ENCODE measurements around the gene VDAC1. TPM values are rescaled to one million over a fixed set of nuclear protein-coding genes. Genes with fewer than 3 reads are reported as not detected.
"Not testable (repeated sequence)": the region's sequence is repeated elsewhere in the genome, so short reads cannot be mapped to it uniquely, and the experiment has no call there.

Gene VDAC1
- total RNA-seq, 1 experiment from 2014 or later = 419 TPM

DNA sequence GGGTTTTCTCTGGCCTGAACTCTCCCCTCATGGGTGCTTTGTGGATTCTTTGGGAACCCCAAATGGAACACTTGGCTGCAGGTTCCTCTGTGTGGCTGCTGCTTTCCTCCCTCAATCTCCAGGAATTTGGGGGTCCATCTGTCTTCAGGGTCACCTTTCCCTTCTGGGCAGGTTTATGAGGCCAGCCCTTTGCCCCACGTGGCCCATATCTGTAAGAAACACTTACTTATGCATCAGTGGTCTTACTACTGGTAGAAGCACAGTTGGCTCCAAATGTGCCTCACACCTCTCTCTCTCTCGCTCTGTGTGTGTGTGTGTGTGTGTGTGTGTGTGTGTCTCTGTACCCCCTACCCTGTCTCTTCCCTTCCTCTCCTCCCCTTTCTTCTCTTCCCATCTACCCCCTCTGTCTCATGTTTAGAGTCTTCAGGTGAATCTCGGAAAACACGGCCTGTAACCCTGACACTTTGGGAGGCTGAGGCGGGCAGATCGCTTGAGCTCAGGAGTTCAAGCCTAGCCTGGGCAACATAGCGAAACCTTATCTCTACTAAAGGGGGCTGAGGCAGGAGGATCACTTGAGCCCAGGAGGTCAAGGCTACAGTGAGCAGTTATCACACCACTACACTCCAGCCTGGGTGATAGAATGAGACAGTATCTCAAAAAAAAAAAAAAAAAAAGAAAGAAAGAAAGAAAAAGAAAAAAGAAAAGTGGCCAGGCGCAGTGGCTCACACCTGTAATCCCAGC is 63.1 kb downstream of the VDAC1 start:
- no peak for DNase-seq (ENCODE audit: low read depth)

DNA sequence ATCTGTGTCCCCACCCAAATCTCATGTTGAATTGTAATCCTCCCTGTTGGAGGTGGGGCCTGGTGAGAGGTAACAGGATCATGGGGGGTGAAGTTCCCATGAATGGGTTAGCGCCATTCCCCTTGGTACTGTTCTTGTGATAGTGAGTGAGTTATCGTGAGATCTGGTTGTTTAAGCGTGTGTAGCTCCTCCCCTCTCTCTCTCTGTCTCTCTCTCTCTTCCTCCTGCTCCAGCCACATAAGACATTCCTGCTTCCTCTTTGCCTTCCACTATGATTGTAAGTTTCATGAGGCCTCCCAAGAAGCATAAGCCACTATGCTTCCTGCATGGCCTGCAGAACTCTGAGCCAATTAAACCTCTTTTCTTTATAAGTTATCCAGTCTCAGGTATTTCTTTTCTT is 65.1 kb downstream of the VDAC1 start:
- no peak for DNase-seq (ENCODE audit: low read depth)

- DNase-seq (ENCODE audit: low read depth) = no peak
Observed at GRCh38 chr5:133938929-133939328, 65.8 kb downstream of the VDAC1 start.

DNA sequence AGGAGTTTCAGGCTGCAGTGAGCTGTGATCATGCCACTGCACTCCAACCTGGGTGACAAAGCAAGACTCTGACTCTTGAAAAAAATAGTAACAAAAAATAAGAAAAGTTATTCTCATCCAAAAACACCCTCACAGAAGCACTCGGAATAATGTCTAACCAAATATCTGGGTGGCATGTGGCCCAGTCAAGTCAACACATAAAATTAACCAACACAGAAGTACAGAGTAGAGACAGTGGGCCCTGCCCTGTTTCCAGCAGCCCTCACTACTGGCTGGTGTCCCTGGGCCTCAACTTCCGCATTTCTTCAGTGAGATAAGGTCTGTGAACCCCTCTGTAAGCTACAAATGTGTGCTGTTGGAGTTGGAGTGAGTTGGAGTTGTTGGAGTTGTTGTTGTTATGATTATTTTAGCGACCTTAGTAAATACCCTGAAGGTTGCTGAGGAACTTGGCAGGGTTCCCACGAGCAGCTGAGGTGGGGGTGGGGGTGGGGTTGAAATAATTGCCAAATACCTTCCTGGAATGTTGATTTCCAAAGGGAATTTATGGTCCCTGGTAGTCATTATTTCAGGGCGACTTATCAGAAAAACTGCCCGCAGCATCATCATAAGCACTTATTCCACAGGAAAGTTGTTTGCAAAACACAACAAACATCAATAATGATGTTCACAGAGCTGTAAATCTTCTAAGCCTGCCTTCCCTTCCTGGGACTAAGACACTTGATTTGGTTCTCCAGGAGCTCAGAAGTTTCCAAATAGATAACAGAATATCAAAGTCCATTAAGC is 66.5 kb downstream of the VDAC1 start:
- DNase-seq (ENCODE audit: low read depth) = no peak

DNA sequence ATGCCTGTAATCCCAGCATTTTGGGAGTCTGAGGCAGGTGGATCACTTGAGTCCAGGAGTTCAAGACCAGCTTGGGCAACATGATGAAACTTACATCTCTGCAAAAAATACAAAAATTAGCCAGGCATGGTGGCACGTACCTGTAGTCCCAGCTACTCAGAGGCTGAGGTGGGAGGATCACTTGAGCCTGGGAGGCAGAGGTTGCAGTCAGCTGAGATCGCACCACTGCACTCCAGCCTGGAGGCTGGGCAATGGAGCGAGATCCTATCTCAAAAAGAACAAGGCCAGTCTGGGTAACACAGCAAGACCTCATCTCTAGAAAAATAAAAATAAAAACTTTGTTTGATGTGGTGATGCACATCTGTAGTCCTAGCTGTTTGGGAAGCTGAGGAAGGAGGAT is 67.1 kb downstream of the VDAC1 start:
- not testable (repeated sequence) for DNase-seq (ENCODE audit: low read depth)

GRCh38 chr5:133936651-133937015 is 68.1 kb downstream of the VDAC1 start:
- no peak for DNase-seq (ENCODE audit: low read depth)

DNA sequence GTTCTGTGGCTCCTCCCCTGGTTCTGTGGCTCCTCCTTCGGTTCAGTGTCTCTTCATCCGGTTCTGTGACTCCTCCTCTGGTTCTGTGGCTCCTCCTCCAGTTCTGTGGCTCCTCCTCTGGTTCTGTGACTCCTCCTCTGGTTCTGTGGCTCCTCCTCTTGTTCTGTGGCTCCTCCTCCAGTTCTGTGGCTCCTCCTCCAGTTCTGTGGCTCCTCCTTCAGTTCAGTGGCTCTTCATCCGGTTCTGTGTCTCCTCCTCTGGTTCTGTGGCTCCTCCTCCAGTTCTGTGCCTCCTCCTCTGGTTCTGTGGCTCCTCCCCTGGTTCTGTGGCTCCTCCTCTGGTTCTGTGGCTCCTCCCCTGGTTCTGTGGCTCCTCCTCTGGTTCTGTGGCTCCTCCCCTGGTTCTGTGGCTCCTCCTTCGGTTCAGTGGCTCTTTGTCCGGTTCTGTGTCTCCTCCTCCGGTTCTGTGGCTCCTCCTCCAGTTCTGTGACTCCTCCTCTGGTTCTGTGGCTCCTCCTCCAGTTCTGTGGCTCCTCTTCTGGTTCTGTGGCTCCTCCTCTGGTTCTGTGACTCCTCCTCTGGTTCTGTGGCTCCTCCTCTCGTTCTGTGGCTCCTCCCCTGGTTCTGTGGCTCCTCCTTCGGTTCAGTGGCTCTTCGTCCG is 68.7 kb downstream of the VDAC1 start:
- not testable (repeated sequence) for DNase-seq (ENCODE audit: low read depth)

DNA sequence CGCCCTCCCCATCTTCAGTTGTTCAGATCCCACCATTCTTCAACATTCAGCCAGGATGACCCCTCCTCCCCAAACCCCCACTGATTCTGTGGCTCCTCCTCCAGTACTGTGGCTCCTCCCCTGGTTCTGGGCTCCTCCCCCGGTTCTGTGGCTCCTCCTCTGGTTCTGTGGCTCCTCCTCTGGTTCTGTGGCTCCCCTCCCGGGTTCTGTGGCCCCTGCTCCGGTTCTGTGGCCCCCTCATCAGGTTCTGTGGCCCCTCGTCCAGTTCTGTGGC is 69.2 kb downstream of the VDAC1 start:
- DNase-seq (ENCODE audit: low read depth) = no peak

DNA sequence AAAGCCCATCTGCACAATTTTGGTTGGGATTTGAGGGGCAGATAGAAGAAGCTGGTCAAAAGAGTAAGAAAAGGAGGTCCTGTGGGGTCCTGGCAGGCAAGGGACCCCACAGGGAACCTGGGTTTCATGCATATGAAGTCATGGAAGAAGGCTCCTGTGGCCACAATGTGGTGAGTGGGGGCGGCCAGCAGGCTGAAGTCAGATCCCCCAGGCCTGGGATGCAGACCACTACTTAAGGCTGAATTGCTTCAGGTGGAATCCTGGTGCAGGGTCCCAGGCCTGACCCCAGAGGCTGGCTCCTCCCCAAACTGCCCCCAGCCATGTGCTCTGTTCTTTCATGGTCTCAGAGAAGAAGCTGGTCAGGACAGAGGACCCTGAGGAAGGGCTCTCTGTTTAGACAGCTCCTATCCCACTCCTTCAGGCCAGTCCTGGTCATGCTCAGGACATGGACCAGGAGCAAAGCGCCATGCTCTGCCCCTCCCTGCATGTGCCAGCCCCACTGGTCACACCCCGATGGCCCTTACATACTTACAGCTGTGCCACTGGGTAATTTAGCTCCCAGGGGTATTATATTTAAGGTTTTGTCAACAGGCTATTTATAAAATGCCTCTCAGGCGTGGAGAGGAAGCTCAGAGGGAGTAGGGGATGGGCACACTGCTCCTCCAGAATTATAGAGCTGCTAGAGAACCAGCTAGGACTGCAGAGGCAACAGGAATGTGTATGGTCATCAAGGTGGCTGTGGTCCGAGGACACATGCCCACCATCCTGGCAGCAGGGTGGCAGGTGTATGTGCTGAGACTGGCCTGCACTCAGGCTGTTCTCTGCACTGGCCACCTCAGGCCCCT is 69.7 kb downstream of the VDAC1 start:
- DNase-seq (ENCODE audit: low read depth) = no peak

- no peak for DNase-seq (ENCODE audit: low read depth)
Observed at GRCh38 chr5:133934311-133934710, 70.5 kb downstream of the VDAC1 start.

- DNase-seq (ENCODE audit: low read depth) = no peak
Observed at GRCh38 chr5:133933670-133934295, 71.0 kb downstream of the VDAC1 start.

- no peak for DNase-seq (ENCODE audit: low read depth)
Observed at GRCh38 chr5:133933169-133933509, 71.6 kb downstream of the VDAC1 start.

GRCh38 chr5:133932441-133933168 is 72.2 kb downstream of the VDAC1 start:
- no peak for DNase-seq (ENCODE audit: low read depth)

DNA sequence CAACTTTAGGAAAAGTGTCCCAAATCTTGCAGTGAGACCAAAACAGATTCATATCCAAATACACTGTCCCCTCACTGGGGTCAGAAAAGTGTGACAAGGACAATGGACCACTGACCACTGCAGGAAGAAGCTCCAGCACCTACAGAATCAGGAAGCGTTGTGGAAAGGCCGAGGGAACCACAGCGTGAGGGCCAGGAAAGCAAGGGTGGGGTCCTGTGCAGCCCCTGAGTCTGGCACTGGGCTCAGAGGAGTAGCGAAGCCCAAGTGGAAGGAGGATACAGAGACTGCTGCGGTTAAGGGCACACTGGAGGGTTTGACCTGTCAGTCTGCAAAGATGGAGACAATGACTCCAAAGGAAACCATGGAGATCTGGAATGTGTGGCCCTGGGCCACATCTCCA is 73.2 kb downstream of the VDAC1 start:
- DNase-seq (ENCODE audit: low read depth) = no peak

- no peak for DNase-seq (ENCODE audit: low read depth)
Observed at GRCh38 chr5:133930813-133931090, 74.0 kb downstream of the VDAC1 start.

GRCh38 chr5:133930061-133930812 is 74.5 kb downstream of the VDAC1 start:
- peak; percentile 53 for DNase-seq (ENCODE audit: low read depth)

DNA sequence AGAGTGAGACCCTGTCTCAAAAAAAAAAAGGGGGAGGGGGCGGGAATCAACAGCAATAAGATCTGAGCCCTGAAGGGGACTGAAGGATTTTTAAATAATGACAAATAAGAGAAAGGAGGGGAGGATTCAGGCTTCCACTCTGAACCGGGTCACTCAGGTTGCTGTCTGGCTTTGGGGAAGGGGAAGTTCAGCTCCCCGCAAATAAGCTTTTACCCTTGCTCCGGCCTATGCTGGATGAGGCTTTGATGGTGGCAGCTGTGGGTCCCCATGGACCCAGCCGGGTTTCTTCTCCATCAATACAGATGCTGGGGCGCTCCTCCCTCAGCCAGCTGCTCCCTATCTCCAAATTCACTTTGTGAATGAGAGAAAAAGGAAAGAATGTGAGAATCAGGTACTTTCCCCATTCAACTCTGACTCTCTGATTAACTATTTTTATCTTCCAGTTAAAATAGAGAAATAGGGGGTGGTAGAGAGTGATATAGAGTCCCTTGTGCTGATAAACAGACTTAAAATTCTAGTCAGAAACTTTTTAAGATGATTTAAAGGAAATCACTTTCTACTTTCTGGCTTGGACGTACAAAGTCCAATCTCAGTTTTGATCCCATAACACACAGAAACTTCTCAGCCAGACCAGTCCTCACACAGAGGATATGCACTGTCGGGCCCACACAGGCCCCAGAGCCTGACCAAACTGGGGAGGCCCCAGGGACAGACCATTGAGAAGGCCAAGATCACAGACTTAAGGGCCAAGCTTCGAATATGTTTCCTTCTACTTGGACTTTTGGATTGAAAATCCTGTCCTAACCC is 76.0 kb downstream of the VDAC1 start:
- DNase-seq (ENCODE audit: low read depth) = no peak

GRCh38 chr5:133927300-133928180 is 77.2 kb downstream of the VDAC1 start:
- no peak for DNase-seq (ENCODE audit: low read depth)

Data from RPMI7951 (cell line).